Epithelial cell of proximal tubule (primary cell): Measurements from ENCODE around the gene SUV39H2. TPM values are rescaled to one million over a fixed set of nuclear protein-coding genes. Genes with fewer than 3 reads are reported as not detected.

Source experiments
- DNase-seq: peaks from one replicate; pipeline ENCODE4 v3.0.0-alpha.2; 2011; ENCODE audit warnings: low read depth
- H3K4me3 ChIP-seq: 2 replicates; pipeline ENCODE4 v1.5.1; 2011; ENCODE audit warnings: low read depth, mild to moderate bottlenecking, low read length
- total RNA-seq: library from RNA; depleted of rRNA; stranded (reverse); fragments of >200 nt; gene quantifications from 2 replicates; pipeline ENCODE4 v1.2.3, GENCODE V29; 2015
- TF ChIP-seq, protein P1 (sequence below): conservative IDR thresholded peaks from 2 replicates; pipeline ENCODE4 v1.5.1; 2012; ENCODE audit warnings: low read depth, mild to moderate bottlenecking, low read length

Gene SUV39H2
- total RNA-seq, 1 donor from 2014 or later = 16.5 TPM

DNA sequence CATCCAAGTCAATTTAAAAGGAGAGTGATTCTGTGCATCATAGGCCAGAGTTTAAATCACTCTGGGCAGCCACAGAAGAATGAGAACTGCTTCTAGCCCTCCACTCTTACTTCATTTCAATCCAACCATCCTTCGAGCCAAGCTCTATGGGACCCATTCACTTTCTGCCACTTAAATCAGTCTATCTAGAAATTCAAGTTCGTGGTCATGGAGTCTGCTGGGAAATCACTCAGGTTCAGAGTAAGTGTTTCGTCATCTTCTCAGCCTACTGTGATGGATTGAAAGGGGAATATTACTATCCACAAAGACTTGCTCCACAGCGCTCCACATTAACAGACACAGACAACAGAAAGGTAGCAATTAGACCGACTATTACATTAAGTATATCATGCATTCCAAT is 70.6 kb downstream of the SUV39H2 start:
- TF ChIP-seq, protein P1, sequence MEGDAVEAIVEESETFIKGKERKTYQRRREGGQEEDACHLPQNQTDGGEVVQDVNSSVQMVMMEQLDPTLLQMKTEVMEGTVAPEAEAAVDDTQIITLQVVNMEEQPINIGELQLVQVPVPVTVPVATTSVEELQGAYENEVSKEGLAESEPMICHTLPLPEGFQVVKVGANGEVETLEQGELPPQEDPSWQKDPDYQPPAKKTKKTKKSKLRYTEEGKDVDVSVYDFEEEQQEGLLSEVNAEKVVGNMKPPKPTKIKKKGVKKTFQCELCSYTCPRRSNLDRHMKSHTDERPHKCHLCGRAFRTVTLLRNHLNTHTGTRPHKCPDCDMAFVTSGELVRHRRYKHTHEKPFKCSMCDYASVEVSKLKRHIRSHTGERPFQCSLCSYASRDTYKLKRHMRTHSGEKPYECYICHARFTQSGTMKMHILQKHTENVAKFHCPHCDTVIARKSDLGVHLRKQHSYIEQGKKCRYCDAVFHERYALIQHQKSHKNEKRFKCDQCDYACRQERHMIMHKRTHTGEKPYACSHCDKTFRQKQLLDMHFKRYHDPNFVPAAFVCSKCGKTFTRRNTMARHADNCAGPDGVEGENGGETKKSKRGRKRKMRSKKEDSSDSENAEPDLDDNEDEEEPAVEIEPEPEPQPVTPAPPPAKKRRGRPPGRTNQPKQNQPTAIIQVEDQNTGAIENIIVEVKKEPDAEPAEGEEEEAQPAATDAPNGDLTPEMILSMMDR = no peak
- DNase-seq = no peak

DNA sequence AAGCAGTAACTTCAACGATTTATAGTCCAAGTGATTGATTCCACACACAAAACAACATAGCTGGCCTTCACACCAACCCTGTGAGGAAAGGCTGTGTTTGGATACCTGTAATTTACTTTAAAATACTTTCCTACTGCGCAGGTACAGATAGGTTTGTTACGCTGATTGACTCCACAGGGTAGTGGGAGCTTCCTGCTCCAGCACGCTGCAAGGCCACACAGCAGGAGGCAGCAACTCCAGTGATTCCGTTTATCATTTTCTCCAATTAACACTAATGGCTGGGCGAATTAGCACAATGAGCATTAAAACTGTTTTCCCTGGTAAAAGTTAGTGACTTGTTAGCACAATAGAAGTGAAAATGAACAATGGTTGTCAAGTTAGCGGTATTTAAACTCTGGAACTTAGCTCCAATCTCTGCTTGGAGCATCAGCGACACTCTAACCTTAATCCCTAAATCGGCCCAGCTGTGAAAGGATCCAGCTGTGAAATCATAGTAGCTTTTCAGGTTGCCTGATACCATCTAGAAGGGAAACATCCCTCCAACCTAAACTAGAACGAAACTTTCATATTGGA is 74.3 kb downstream of the SUV39H2 start:
- H3K4me3 ChIP-seq = peak overlapping the region; percentile 73
- no peak for DNase-seq
- TF ChIP-seq, protein P1 = peak; percentile 25

More for the DNA sequence above, 70.6 kb downstream of the SUV39H2 start:
- no peak overlapping the region for H3K4me3 ChIP-seq

DNA sequence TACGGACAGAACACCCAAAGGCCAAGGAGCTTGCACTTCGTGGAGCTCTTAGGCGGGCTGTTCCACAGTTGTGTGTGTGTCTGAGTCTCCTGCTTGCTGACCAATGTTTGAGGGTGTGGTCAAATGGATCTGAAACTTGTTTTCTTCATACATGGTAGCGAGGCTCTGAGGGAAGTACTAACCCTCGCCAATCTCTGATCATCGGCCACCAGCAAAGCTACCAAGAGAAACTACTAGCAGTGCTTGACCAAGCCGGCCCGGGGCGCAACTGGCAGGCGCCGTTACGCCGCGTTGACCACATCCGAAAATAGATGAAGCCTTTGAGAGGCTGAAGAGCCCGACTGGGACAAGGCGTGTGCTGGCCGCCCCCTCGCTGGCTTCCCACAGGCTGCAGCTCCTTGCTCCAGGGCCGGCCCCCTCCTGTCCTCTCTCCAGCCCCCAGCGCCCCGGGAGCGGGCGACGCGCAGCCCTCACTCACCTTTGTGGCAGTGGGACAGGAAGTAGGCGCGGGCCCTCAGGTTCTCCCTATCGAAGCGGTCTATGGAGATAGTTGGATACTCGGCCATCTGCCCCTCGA is 74.8 kb downstream of the SUV39H2 start:
- TF ChIP-seq, protein P1 = peak; percentile 22
- no peak for DNase-seq
- H3K4me3 ChIP-seq = peak overlapping the region; percentile 73

Other genes starting within 250 kb of the SUV39H2 start
- gene FAM107B, start 104.0 kb upstream of the SUV39H2 start, total RNA-seq = 25.7 and 46.0 TPM in 2 replicates
- gene CDNF, start 40.8 kb upstream of the SUV39H2 start, total RNA-seq = 0.29 TPM in 1 of 2 replicates, not detected in the other
- 10.7 and 17.7 TPM in 2 replicates for gene HSPA14, start 40.6 kb upstream of the SUV39H2 start, total RNA-seq
- gene MSANTD7, start 40.6 kb upstream of the SUV39H2 start, total RNA-seq = 12.1 and 13.2 TPM in 2 replicates
- gene DCLRE1C, start 75.2 kb downstream of the SUV39H2 start, total RNA-seq = 5.4 and 8.2 TPM in 2 replicates
- gene MEIG1, start 80.5 kb downstream of the SUV39H2 start, total RNA-seq = not detected in 2 replicates
- gene OLAH, start 165.1 kb downstream of the SUV39H2 start, total RNA-seq = 1.5 and 4.3 TPM in 2 replicates
- 1.2 and 1.6 TPM in 2 replicates for gene ACBD7, start 209.9 kb downstream of the SUV39H2 start, total RNA-seq
- 19.9 and 26.1 TPM in 2 replicates for gene RPP38, start 218.5 kb downstream of the SUV39H2 start, total RNA-seq